Thoracic aorta (tissue), 2 donors: ENCODE results near the gene GSTCD. TPM values are rescaled to one million over a fixed set of nuclear protein-coding genes. Genes with fewer than 3 reads are reported as not detected.

Experiments used
- ATAC-seq: fragments of 150-250 bp; one replicate; pipeline ENCODE4 v1.8.0; 2017; ENCODE audit warnings: low read depth; ENCODE audit not compliant: insufficient number of reproducible peaks, low FRiP score
- DNase-seq: peaks from one replicate; pipeline ENCODE4 v3.0.0-alpha.2; 2020; ENCODE audit warnings: low spot score
- H3K27ac ChIP-seq, 2 donors: fragments of 200-600 bp; sonication (generic); 1 replicate in 1 of 2; 2 replicates in 1 of 2; pipeline ENCODE4 v1.5.1; 2016; ENCODE audit warnings: mild to moderate bottlenecking in 2 of 2, moderate library complexity in 2 of 2
- H3K27me3 ChIP-seq: fragments of 200-600 bp; sonication (generic); replicated peaks from 2 replicates; pipeline ENCODE4 v1.6.0; 2016; ENCODE audit warnings: mild to moderate bottlenecking; ENCODE audit not compliant: insufficient read depth
- H3K36me3 ChIP-seq: fragments of 200-600 bp; sonication (generic); one replicate; pipeline ENCODE4 v1.5.1; 2016
- H3K4me1 ChIP-seq, 2 donors: fragments of 200-600 bp; sonication (generic); 1 replicate in 1 of 2; 2 replicates in 1 of 2; pipeline versions ENCODE4 v1.5.1 to v1.6.0; 2016; ENCODE audit warnings: low read depth in 2 of 2, mild to moderate bottlenecking in 1 of 2; ENCODE audit not compliant: control insufficient read depth in 1 of 2
- H3K4me3 ChIP-seq: fragments of 200-600 bp; sonication (generic); 2 replicates; pipeline ENCODE4 v1.5.1; 2016; ENCODE audit warnings: mild to moderate bottlenecking
- H3K9me3 ChIP-seq: fragments of 200-600 bp; sonication (generic); 2 replicates; pipeline ENCODE4 v1.5.1; 2016
- CTCF ChIP-seq: fragments of 200-600 bp; sonication (generic); IDR thresholded peaks from one replicate; pipeline ENCODE4 v1.5.1; 2019; ENCODE audit warnings: antibody characterized with exemption
- total RNA-seq, 2 donors: library from RNA; depleted of rRNA; stranded (reverse); fragments of >200 nt; gene quantifications; one replicate each; pipeline versions ENCODE4 v1.1.0 to v1.2.3, GENCODE V29; 2016

Gene GSTCD
- total RNA-seq, 2 donors from 2014 or later = 6.6 to 6.9 TPM

- H3K36me3 ChIP-seq = no peaks in the 10 kb centered on the region
- no peaks in the 10 kb centered on the region for H3K9me3 ChIP-seq
- no peaks in the 10 kb centered on the region for H3K27me3 ChIP-seq
- H3K4me1 ChIP-seq = peaks cover 6 to 19% of the 10 kb centered on the region in 2 donors
- peak overlapping the region; percentile 97 for H3K4me3 ChIP-seq
- DNase-seq = no peak
- no peak for TF ChIP-seq CTCF
- H3K27ac ChIP-seq = peak overlapping the region; percentile 73 to 77
- ATAC-seq = no peak
These were observed 803 bp upstream of the GSTCD start for GRCh38 chr4:105707782-105708180.

GRCh38 chr4:105709081-105709450 lies 482 bp downstream of the GSTCD start:
- H3K36me3 ChIP-seq = no peaks in the 10 kb centered on the region
- peaks cover 6 to 21% of the 10 kb centered on the region in 2 donors for H3K4me1 ChIP-seq
- H3K27me3 ChIP-seq = no peaks in the 10 kb centered on the region
- peak overlapping the region; percentile 73 to 77 for H3K27ac ChIP-seq
- peak; percentile 10 for ATAC-seq
- no peak for DNase-seq
- TF ChIP-seq CTCF = no peak
- H3K4me3 ChIP-seq = peak overlapping the region; percentile 97
- no peaks in the 10 kb centered on the region for H3K9me3 ChIP-seq

- no peaks in the 10 kb centered on the region for H3K27me3 ChIP-seq
- no peak overlapping the region for H3K4me3 ChIP-seq
- H3K9me3 ChIP-seq = no peaks in the 10 kb centered on the region
- DNase-seq (no peak), ATAC-seq (no peak)
- no peak overlapping the region for H3K27ac ChIP-seq
- no peak for TF ChIP-seq CTCF
- H3K36me3 ChIP-seq = no peaks in the 10 kb centered on the region
- H3K4me1 ChIP-seq = peaks cover 10 to 24% of the 10 kb centered on the region in 2 donors
These were observed 1.5 kb downstream of the GSTCD start for GRCh38 chr4:105710012-105710600.

- no peaks in the 10 kb centered on the region for H3K36me3 ChIP-seq
- ATAC-seq (no peak), DNase-seq (no peak)
- no peak for TF ChIP-seq CTCF
- H3K9me3 ChIP-seq = no peaks in the 10 kb centered on the region
- peaks cover 10 to 24% of the 10 kb centered on the region in 2 donors for H3K4me1 ChIP-seq
- H3K27me3 ChIP-seq = no peaks in the 10 kb centered on the region
- H3K27ac ChIP-seq = no peak overlapping the region
- no peak overlapping the region for H3K4me3 ChIP-seq
These were observed 2.1 kb downstream of the GSTCD start for GRCh38 chr4:105710678-105711077.

GRCh38 chr4:105712766-105713165 lies 4.2 kb downstream of the GSTCD start:
- no peaks in the 10 kb centered on the region for H3K9me3 ChIP-seq
- H3K27me3 ChIP-seq = no peaks in the 10 kb centered on the region
- no peak overlapping the region for H3K27ac ChIP-seq
- H3K36me3 ChIP-seq = no peaks in the 10 kb centered on the region
- no peak for ATAC-seq
- no peak for DNase-seq
- no peak overlapping the region for H3K4me3 ChIP-seq
- no peak for TF ChIP-seq CTCF
- peaks cover 4 to 12% of the 10 kb centered on the region in 2 donors for H3K4me1 ChIP-seq
